Urinary bladder (tissue), 4 donors: ENCODE results near the gene SMIM35. TPM values are rescaled to one million over a fixed set of nuclear protein-coding genes. Genes with fewer than 3 reads are reported as not detected.

Source experiments
- DNase-seq: peaks from one replicate; pipeline ENCODE4 v3.0.0-alpha.2; 2015; ENCODE audit errors: extremely low spot score
- H3K27ac ChIP-seq: one replicate; pipeline ENCODE4 v1.5.1; 2013; ENCODE audit warnings: low read depth, mild to moderate bottlenecking, moderate library complexity
- H3K36me3 ChIP-seq: one replicate; pipeline ENCODE4 v1.6.1; 2013; ENCODE audit warnings: mild to moderate bottlenecking, moderate library complexity; ENCODE audit not compliant: insufficient read depth
- H3K4me1 ChIP-seq: one replicate; pipeline ENCODE4 v1.6.1; 2013; ENCODE audit warnings: mild to moderate bottlenecking, moderate library complexity; ENCODE audit not compliant: insufficient read depth
- H3K4me3 ChIP-seq: one replicate; pipeline ENCODE4 v1.5.1; 2013; ENCODE audit warnings: low read depth, low read length
- WGBS: extraction: QIAGEN DNeasy Blood & Tissue Kit; methylation state at CpG from one replicate; pipeline ENCODE4 v1.1.7; 2013; 5-methylcytosine and 5-hydroxymethylcytosine counted together
- polyA plus RNA-seq: library from polyadenylated mRNA; stranded (reverse); fragments of 200-250 nt; gene quantifications from one replicate; pipeline ENCODE4 v1.2.3, GENCODE V29; 2013
- total RNA-seq: library from RNA; depleted of rRNA; stranded (reverse); fragments of >200 nt; gene quantifications from one replicate; pipeline ENCODE4 v1.2.3, GENCODE V29; 2014
- donor health status: healthy with polysubstance abuse.
- donor health status: healthy.

Gene SMIM35
- total and polyA plus RNA-seq, 2 donors: 0.03 TPM; not detected in 1

- WGBS: 76% methylated on average over 10 of the region's 10 CpGs
- Histone ChIP-seq H3K4me3 (no peak overlapping the region), H3K27ac (no peak overlapping the region), H3K36me3 (no peaks in the 10 kb centered on the region), H3K4me1 (no peaks in the 10 kb centered on the region)
- DNase-seq: no peak
Observed at GRCh38 chr11:118099838-118100556, 13.2 kb upstream of the SMIM35 start.

GRCh38 chr11:118098996-118099837, 12.5 kb upstream of the SMIM35 start:
- 63% methylated on average over 11 of the region's 11 CpGs for WGBS
- H3K27ac ChIP-seq: no peak overlapping the region
- H3K4me1 ChIP-seq: no peaks in the 10 kb centered on the region
- no peak overlapping the region for H3K4me3 ChIP-seq
- no peaks in the 10 kb centered on the region for H3K36me3 ChIP-seq
- DNase-seq: no peak

GRCh38 chr11:118095967-118096367, 9.2 kb upstream of the SMIM35 start:
- Histone ChIP-seq H3K36me3 (no peaks in the 10 kb centered on the region), H3K4me1 (no peaks in the 10 kb centered on the region), H3K4me3 (no peak overlapping the region), H3K27ac (no peak overlapping the region)
- DNase-seq: no peak
- WGBS: 68% methylated on average over 1 of the region's 1 CpG

GRCh38 chr11:118095493-118095892, 8.7 kb upstream of the SMIM35 start:
- 66% methylated on average over 4 of the region's 4 CpGs for WGBS
- DNase-seq: no peak

GRCh38 chr11:118092907-118093571, 6.3 kb upstream of the SMIM35 start:
- Histone ChIP-seq H3K27ac (no peak overlapping the region), H3K36me3 (no peaks in the 10 kb centered on the region), H3K4me1 (no peaks in the 10 kb centered on the region), H3K4me3 (no peak overlapping the region)
- DNase-seq: no peak
- 70% methylated on average over 8 of the region's 8 CpGs for WGBS

More at GRCh38 chr11:118095493-118095892, 8.7 kb upstream of the SMIM35 start:
- Histone ChIP-seq H3K27ac (no peak overlapping the region), H3K36me3 (no peaks in the 10 kb centered on the region), H3K4me3 (no peak overlapping the region), H3K4me1 (no peaks in the 10 kb centered on the region)

GRCh38 chr11:118091690-118092089, 4.9 kb upstream of the SMIM35 start:
- no peak overlapping the region for H3K4me3 ChIP-seq
- H3K4me1 ChIP-seq: no peaks in the 10 kb centered on the region
- H3K36me3 ChIP-seq: no peaks in the 10 kb centered on the region
- H3K27ac ChIP-seq: no peak overlapping the region
- DNase-seq: no peak
- 31% methylated on average over 6 of the region's 6 CpGs for WGBS

GRCh38 chr11:118090545-118091162, 3.9 kb upstream of the SMIM35 start:
- H3K4me3 ChIP-seq: no peak overlapping the region
- H3K36me3 ChIP-seq: no peaks in the 10 kb centered on the region
- WGBS: 66% methylated on average over 7 of the region's 7 CpGs
- no peaks in the 10 kb centered on the region for H3K4me1 ChIP-seq
- no peak for DNase-seq
- no peak overlapping the region for H3K27ac ChIP-seq

GRCh38 chr11:118088531-118088930, 1.8 kb upstream of the SMIM35 start:
- Histone ChIP-seq H3K4me1 (no peaks in the 10 kb centered on the region), H3K27ac (no peak overlapping the region), H3K36me3 (no peaks in the 10 kb centered on the region), H3K4me3 (no peak overlapping the region)
- 62% methylated on average over 4 of the region's 4 CpGs for WGBS
- no peak for DNase-seq

- WGBS: 89% methylated on average over 6 of the region's 6 CpGs
- H3K36me3 ChIP-seq: no peaks in the 10 kb centered on the region
- H3K27ac ChIP-seq: no peak overlapping the region
- no peaks in the 10 kb centered on the region for H3K4me1 ChIP-seq
- no peak overlapping the region for H3K4me3 ChIP-seq
- no peak for DNase-seq
Observed at GRCh38 chr11:118087931-118088330, 1.2 kb upstream of the SMIM35 start.

- Histone ChIP-seq H3K4me1 (no peaks in the 10 kb centered on the region), H3K4me3 (no peak overlapping the region), H3K36me3 (no peaks in the 10 kb centered on the region), H3K27ac (no peak overlapping the region)
- DNase-seq: no peak
Observed at GRCh38 chr11:118084656-118085055, 2.1 kb downstream of the SMIM35 start.

GRCh38 chr11:118084247-118084646, 2.5 kb downstream of the SMIM35 start:
- no peaks in the 10 kb centered on the region for H3K36me3 ChIP-seq
- H3K27ac ChIP-seq: peak overlapping the region; percentile 11
- H3K4me3 ChIP-seq: no peak overlapping the region
- no peaks in the 10 kb centered on the region for H3K4me1 ChIP-seq
- no peak for DNase-seq
- 16% methylated on average over 4 of the region's 4 CpGs for WGBS

GRCh38 chr11:118082880-118083552, 3.7 kb downstream of the SMIM35 start:
- H3K36me3 ChIP-seq: no peaks in the 10 kb centered on the region
- no peak overlapping the region for H3K4me3 ChIP-seq
- H3K27ac ChIP-seq: no peak overlapping the region
- DNase-seq: no peak
- H3K4me1 ChIP-seq: no peaks in the 10 kb centered on the region
- 66% methylated on average over 21 of the region's 21 CpGs for WGBS
